ENCODE data around the gene IL3RA. TPM values are rescaled to one million over a fixed set of nuclear protein-coding genes. Genes with fewer than 3 reads are reported as not detected.
"Not testable (repeated sequence)": the region's sequence is repeated elsewhere in the genome, so short reads cannot be mapped to it uniquely, and the experiment has no call there.

Gene IL3RA
- polyA plus RNA-seq, 4 donors: 10.4 to 13.6 (median 11.5) TPM

- DNase-seq (ENCODE audit: low read depth in 4 of 4, low spot score in 3 of 4): no peak
Observed at GRCh38 chrX:1419545-1420355, 83.2 kb downstream of the IL3RA start.

GRCh38 chrX:1420371-1420770, 83.8 kb downstream of the IL3RA start:
- no peak for DNase-seq (ENCODE audit: low read depth in 4 of 4, low spot score in 3 of 4)

- no peak for DNase-seq (ENCODE audit: low read depth in 4 of 4, low spot score in 3 of 4)
Observed at GRCh38 chrX:1421433-1422134, 85.0 kb downstream of the IL3RA start.

- no peak for DNase-seq (ENCODE audit: low read depth in 4 of 4, low spot score in 3 of 4)
Observed at GRCh38 chrX:1422135-1422465, 85.5 kb downstream of the IL3RA start.

- no peak for DNase-seq (ENCODE audit: low read depth in 4 of 4, low spot score in 3 of 4)
Observed at GRCh38 chrX:1423215-1423614, 86.6 kb downstream of the IL3RA start.

GRCh38 chrX:1424147-1424851, 87.7 kb downstream of the IL3RA start:
- no peak for DNase-seq (ENCODE audit: low read depth in 4 of 4, low spot score in 3 of 4)

GRCh38 chrX:1425381-1425780, 88.8 kb downstream of the IL3RA start:
- DNase-seq (ENCODE audit: low read depth in 4 of 4, low spot score in 3 of 4): no peak

GRCh38 chrX:1426321-1426720, 89.7 kb downstream of the IL3RA start:
- not testable (repeated sequence) for DNase-seq (ENCODE audit: low read depth in 4 of 4, low spot score in 3 of 4)

GRCh38 chrX:1427756-1428155, 91.2 kb downstream of the IL3RA start:
- no peak for DNase-seq (ENCODE audit: low read depth in 4 of 4, low spot score in 3 of 4)

- no peak for DNase-seq (ENCODE audit: low read depth in 4 of 4, low spot score in 3 of 4)
Observed at GRCh38 chrX:1430451-1430850, 93.9 kb downstream of the IL3RA start.

Other genes starting within 250 kb of the IL3RA start
- under 1 TPM in 1 of 4 donors, not detected in 3; 0.09 TPM for gene CRLF2, start 124.1 kb upstream of the IL3RA start, polyA plus RNA-seq (ENCODE audit: insufficient read length in 4 of 4)
- 1 to 10 TPM; 2.3 to 3.6 (median 2.5) TPM for gene CSF2RA, start 68.0 kb upstream of the IL3RA start, polyA plus RNA-seq (ENCODE audit: insufficient read length in 4 of 4)
- gene SLC25A6, start 55.3 kb downstream of the IL3RA start, polyA plus RNA-seq (ENCODE audit: insufficient read length in 4 of 4): 100 to 1,000 TPM; 503 to 757 (median 533) TPM
- gene ASMTL, start 116.1 kb downstream of the IL3RA start, polyA plus RNA-seq (ENCODE audit: insufficient read length in 4 of 4): 10 to 100 TPM; 35.1 to 51.5 (median 41.8) TPM
- gene P2RY8, start 200.4 kb downstream of the IL3RA start, polyA plus RNA-seq (ENCODE audit: insufficient read length in 4 of 4): 1 to 10 TPM; 1.1 to 1.7 (median 1.3) TPM